ENCODE results near the gene SSBP4. TPM values are rescaled to one million over a fixed set of nuclear protein-coding genes. Genes with fewer than 3 reads are reported as not detected.

Gene SSBP4
- total and polyA plus RNA-seq, 3 experiments from 2014 or later, result 108 to 131 (median 111) TPM

GRCh38 chr19:18424122-18424889, 5.1 kb downstream of the SSBP4 start:
- Mint-ChIP-seq H3K27me3 (peaks cover 0 to 2% of the 10 kb centered on the region in 2 donors), H3K4me1 (peaks cover 49 to 83% (median 49%) of the 10 kb centered on the region in 3 donors), H3K36me3 (peaks cover 0 to 6% (median 0%) of the 10 kb centered on the region in 3 donors), H3K27ac (peak overlapping the region in 6 of 8 donors; percentile 50 to 97 (median 90)), H3K4me3 (peak overlapping the region in 5 of 7 donors; percentile 37 to 94 (median 69)), H3K9me3 (no peaks in the 10 kb centered on the region)
- H3K4me1 ChIP-seq (ENCODE audit: insufficient read depth, low read length), result peaks cover 53% of the 10 kb centered on the region
- CTCF ChIA-PET, result interaction anchor here (1.8 kb wide), 1 partner anchor 14 kb away, joined by 13 read pairs; no protein-coding TSS in a partner anchor
- no peaks in the 10 kb centered on the region for H3K9me3 ChIP-seq (ENCODE audit: low read length)
- H3K4me3 ChIP-seq (ENCODE audit: low read length), result no peak overlapping the region
- no peaks in the 10 kb centered on the region for H3K27me3 ChIP-seq (ENCODE audit: insufficient read depth, low read length, poor library complexity, severe bottlenecking)
- H3K36me3 ChIP-seq (ENCODE audit: insufficient read depth, low read length), result no peaks in the 10 kb centered on the region
- H3K27ac ChIP-seq (ENCODE audit: low read depth, low read length), result no peak overlapping the region
- peak in 1 of 5 donors; percentile 46 for DNase-seq
- POLR2A ChIA-PET, result interaction anchor here (0.5 to 6.5 kb wide), 2 partner anchors 11 to 25 kb away, joined by 3 to 42 read pairs; no protein-coding TSS in a partner anchor

- Mint-ChIP-seq H3K9me3 (no peaks in the 10 kb centered on the region), H3K27ac (peak overlapping the region in 6 of 8 donors; percentile 29 to 95 (median 76)), H3K4me3 (no peak overlapping the region), H3K4me1 (peaks cover 52 to 88% (median 54%) of the 10 kb centered on the region in 3 donors), H3K27me3 (peaks cover 0 to under 1% of the 10 kb centered on the region in 2 donors), H3K36me3 (peaks cover 0 to 5% (median 0%) of the 10 kb centered on the region in 3 donors)
- H3K9me3 ChIP-seq (ENCODE audit: low read length), result no peaks in the 10 kb centered on the region
- H3K36me3 ChIP-seq (ENCODE audit: insufficient read depth, low read length), result no peaks in the 10 kb centered on the region
- H3K4me1 ChIP-seq (ENCODE audit: insufficient read depth, low read length), result peaks cover 60% of the 10 kb centered on the region
- H3K27ac ChIP-seq (ENCODE audit: low read depth, low read length), result no peak overlapping the region
- CTCF ChIA-PET, result interaction anchor here (1.1 kb wide), 1 partner anchor 11 kb away, joined by 4 read pairs; no protein-coding TSS in a partner anchor
- H3K27me3 ChIP-seq (ENCODE audit: insufficient read depth, low read length, poor library complexity, severe bottlenecking), result no peaks in the 10 kb centered on the region
- peak in 1 of 5 donors; percentile 46 for DNase-seq
- POLR2A ChIA-PET, result interaction anchor here (0.6 to 6.5 kb wide), 3 partner anchors 9 to 143 kb away, joined by 3 to 42 read pairs (median 3); partner anchors contain the start of gene JUND
- no peak overlapping the region for H3K4me3 ChIP-seq (ENCODE audit: low read length)
Measured at GRCh38 chr19:18424890-18425514, 5.8 kb downstream of the SSBP4 start.

GRCh38 chr19:18425515-18426415, 6.6 kb downstream of the SSBP4 start:
- H3K27ac Mint-ChIP-seq, result peak overlapping the region; percentile 66 to 96 (median 94)
- peak in 1 of 5 donors; percentile 61 for DNase-seq
- no peaks in the 10 kb centered on the region for H3K27me3 Mint-ChIP-seq
- peaks cover 46 to 86% (median 51%) of the 10 kb centered on the region in 3 donors for H3K4me1 Mint-ChIP-seq
- H3K9me3 ChIP-seq (ENCODE audit: low read length), result no peaks in the 10 kb centered on the region
- H3K36me3 Mint-ChIP-seq, result peaks cover 0 to 1% (median 0%) of the 10 kb centered on the region in 3 donors
- H3K4me3 ChIP-seq (ENCODE audit: low read length), result no peak overlapping the region
- no peaks in the 10 kb centered on the region for H3K36me3 ChIP-seq (ENCODE audit: insufficient read depth, low read length)
- H3K27me3 ChIP-seq (ENCODE audit: insufficient read depth, low read length, poor library complexity, severe bottlenecking), result no peaks in the 10 kb centered on the region
- H3K4me3 Mint-ChIP-seq, result peak overlapping the region in 6 of 7 donors; percentile 29 to 66 (median 62)
- H3K4me1 ChIP-seq (ENCODE audit: insufficient read depth, low read length), result peaks cover 63% of the 10 kb centered on the region
- no peak overlapping the region for H3K27ac ChIP-seq (ENCODE audit: low read depth, low read length)
- ChIA-PET POLR2A (interaction anchor here (0.6 to 1.1 kb wide), 2 partner anchors 10 to 144 kb away, joined by 3 read pairs; partner anchors contain the start of gene JUND), CTCF (interaction anchor here (0.9 to 1.1 kb wide), 2 partner anchors 10 to 70 kb away, joined by 3 to 4 read pairs; no protein-coding TSS in a partner anchor)
- no peaks in the 10 kb centered on the region for H3K9me3 Mint-ChIP-seq

- peak overlapping the region in 7 of 8 donors; percentile 42 to 95 (median 90) for H3K27ac Mint-ChIP-seq
- Histone ChIP-seq H3K27me3 (ENCODE audit: insufficient read depth, low read length, poor library complexity, severe bottlenecking) (no peaks in the 10 kb centered on the region), H3K36me3 (ENCODE audit: insufficient read depth, low read length) (no peaks in the 10 kb centered on the region), H3K9me3 (ENCODE audit: low read length) (no peaks in the 10 kb centered on the region), H3K4me1 (ENCODE audit: insufficient read depth, low read length) (peaks cover 58% of the 10 kb centered on the region), H3K4me3 (ENCODE audit: low read length) (no peak overlapping the region), H3K27ac (ENCODE audit: low read depth, low read length) (no peak overlapping the region)
- peaks cover 40 to 80% (median 45%) of the 10 kb centered on the region in 3 donors for H3K4me1 Mint-ChIP-seq
- H3K9me3 Mint-ChIP-seq, result no peaks in the 10 kb centered on the region
- CTCF ChIA-PET, result interaction anchor here (0.9 kb wide), 1 partner anchor 70 kb away, joined by 3 read pairs; no protein-coding TSS in a partner anchor
- peak in 1 of 5 donors; percentile 46 for DNase-seq
- H3K36me3 Mint-ChIP-seq, result peaks cover 0 to 1% (median 0%) of the 10 kb centered on the region in 3 donors
- POLR2A ChIA-PET, result interaction anchor here (1.1 kb wide), 1 partner anchor 145 kb away, joined by 3 read pairs; the partner anchor contains the start of gene JUND
- no peaks in the 10 kb centered on the region for H3K27me3 Mint-ChIP-seq
- peak overlapping the region in 1 of 7 donors; percentile 60 for H3K4me3 Mint-ChIP-seq
Measured at GRCh38 chr19:18426416-18426767, 7.2 kb downstream of the SSBP4 start.

GRCh38 chr19:18427080-18427742, 8.0 kb downstream of the SSBP4 start:
- no peaks in the 10 kb centered on the region for H3K36me3 ChIP-seq (ENCODE audit: insufficient read depth, low read length)
- H3K9me3 ChIP-seq (ENCODE audit: low read length), result no peaks in the 10 kb centered on the region
- Mint-ChIP-seq H3K36me3 (peaks cover 0 to 1% (median 0%) of the 10 kb centered on the region in 3 donors), H3K27ac (peak overlapping the region in 7 of 8 donors; percentile 70 to 92 (median 81)), H3K4me1 (peaks cover 32 to 77% (median 36%) of the 10 kb centered on the region in 3 donors), H3K4me3 (peak overlapping the region in 1 of 7 donors; percentile 28), H3K27me3 (no peaks in the 10 kb centered on the region), H3K9me3 (no peaks in the 10 kb centered on the region)
- H3K27me3 ChIP-seq (ENCODE audit: insufficient read depth, low read length, poor library complexity, severe bottlenecking), result no peaks in the 10 kb centered on the region
- CTCF ChIA-PET, result interaction anchor here (2.4 kb wide), 1 partner anchor 8 kb away, joined by 20 read pairs; the partner anchor contains the start of gene SSBP4
- peaks cover 50% of the 10 kb centered on the region for H3K4me1 ChIP-seq (ENCODE audit: insufficient read depth, low read length)
- POLR2A ChIA-PET, result interaction anchor here (2.8 kb wide), 1 partner anchor 8 kb away, joined by 33 read pairs; the partner anchor contains the start of gene SSBP4
- no peak overlapping the region for H3K4me3 ChIP-seq (ENCODE audit: low read length)
- H3K27ac ChIP-seq (ENCODE audit: low read depth, low read length), result no peak overlapping the region
- peak in 1 of 5 donors; percentile 53 for DNase-seq

GRCh38 chr19:18427743-18428113, 8.5 kb downstream of the SSBP4 start:
- Mint-ChIP-seq H3K27ac (peak overlapping the region; percentile 66 to 97 (median 88)), H3K4me1 (peaks cover 27 to 74% (median 31%) of the 10 kb centered on the region in 3 donors), H3K4me3 (no peak overlapping the region), H3K9me3 (no peaks in the 10 kb centered on the region), H3K36me3 (peaks cover 0 to 1% (median 0%) of the 10 kb centered on the region in 3 donors), H3K27me3 (no peaks in the 10 kb centered on the region)
- no peak overlapping the region for H3K4me3 ChIP-seq (ENCODE audit: low read length)
- no peak overlapping the region for H3K27ac ChIP-seq (ENCODE audit: low read depth, low read length)
- no peaks in the 10 kb centered on the region for H3K27me3 ChIP-seq (ENCODE audit: insufficient read depth, low read length, poor library complexity, severe bottlenecking)
- H3K4me1 ChIP-seq (ENCODE audit: insufficient read depth, low read length), result peaks cover 48% of the 10 kb centered on the region
- peak in 1 of 5 donors; percentile 51 for DNase-seq
- no peaks in the 10 kb centered on the region for H3K36me3 ChIP-seq (ENCODE audit: insufficient read depth, low read length)
- CTCF ChIA-PET, result interaction anchor here (1.1 to 2.4 kb wide), 2 partner anchors 9 to 17 kb away, joined by 4 to 20 read pairs; partner anchors contain the start of gene SSBP4
- POLR2A ChIA-PET, result interaction anchor here (1.6 to 2.8 kb wide), 2 partner anchors 9 to 147 kb away, joined by 9 to 33 read pairs; partner anchors contain the start of gene SSBP4
- no peaks in the 10 kb centered on the region for H3K9me3 ChIP-seq (ENCODE audit: low read length)

Data from CD8-positive, alpha-beta memory T cell (primary cell).